H1 (cell line): ENCODE data around the gene ABITRAM. TPM values are rescaled to one million over a fixed set of nuclear protein-coding genes. Genes with fewer than 3 reads are reported as not detected.

Source experiments
- CTCF ChIA-PET: fragments of 300-600 bp; sonication (Branson Sonifier 250); formaldehyde crosslinking; loops from one replicate; lab custom pipeline; 2021; ENCODE audit not compliant: partially characterized antibody; lab: Charles Lee
- POLR2A ChIA-PET: fragments of 300-600 bp; sonication (Branson Sonifier 250); formaldehyde crosslinking; loops from one replicate; lab custom pipeline; 2021; ENCODE audit warnings: inconsistent platforms; ENCODE audit not compliant: partially characterized antibody; lab: Charles Lee
- DNase-seq, 2 experiments: peaks; one replicate each; pipeline versions ENCODE4 v3.0.0 to v3.0.0-alpha.2; 2010 to 2022; ENCODE audit warnings: low spot score in 2 of 2, low read depth in 1 of 2, mixed read lengths in 1 of 2
- FAIRE-seq: peaks from 2 replicates; lab custom pipeline; 2011; peaks lifted over from hg19 to GRCh38; lab: Jason Lieb, UNC
- H2AFZ ChIP-seq: 2 replicates; pipeline ENCODE4 v1.8.1; 2012; ENCODE audit warnings: low read length, inconsistent platforms
- H2AK5ac ChIP-seq: 2 replicates; pipeline ENCODE4 v1.6.1; 2013; ENCODE audit warnings: low read depth, low read length
- H2BK120ac ChIP-seq: replicated peaks from 2 replicates; pipeline ENCODE3; 2013; ENCODE audit warnings: low read depth, low read length, inconsistent platforms
- H2BK12ac ChIP-seq: 2 replicates; pipeline ENCODE4 v1.6.1; 2013; ENCODE audit warnings: low read depth, low read length
- H2BK15ac ChIP-seq: 2 replicates; pipeline ENCODE4 v1.6.1; 2013; ENCODE audit warnings: low read length
- H2BK20ac ChIP-seq: 2 replicates; pipeline ENCODE4 v1.6.1; 2013; ENCODE audit warnings: low read length
- H2BK5ac ChIP-seq: 2 replicates; pipeline ENCODE4 v1.6.1; 2013; ENCODE audit warnings: low read depth, low read length
- H3K14ac ChIP-seq: 2 replicates; pipeline ENCODE4 v1.6.1; 2013; ENCODE audit warnings: inconsistent platforms; ENCODE audit not compliant: insufficient read length
- H3K18ac ChIP-seq: 2 replicates; pipeline ENCODE4 v1.6.1; 2013; ENCODE audit warnings: low read length; ENCODE audit errors: extremely low read depth
- H3K23ac ChIP-seq: 2 replicates; pipeline ENCODE4 v1.6.1; 2013; ENCODE audit warnings: inconsistent platforms; ENCODE audit not compliant: insufficient read length
- H3K23me2 ChIP-seq: 2 replicates; pipeline ENCODE4 v1.6.1; 2013; ENCODE audit warnings: low read depth, low read length
- H3K27ac ChIP-seq: 2 replicates; pipeline ENCODE4 v1.6.1; 2011; ENCODE audit warnings: low read depth, low read length, inconsistent platforms
- H3K27me3 ChIP-seq, 4 experiments: replicated peaks in 1 of 4; 1 replicate in 1 of 4; 2 replicates in 3 of 4; pipeline versions ENCODE4 v1.6.1 to v1.8.1; 2011 to 2013; ENCODE audit warnings: low read length in 3 of 4, mild to moderate bottlenecking in 3 of 4, inconsistent platforms in 2 of 4, mixed read lengths in 2 of 4, moderate library complexity in 1 of 4; ENCODE audit not compliant: control insufficient read depth in 3 of 4, insufficient read depth in 3 of 4; ENCODE audit errors: extremely low read depth in 1 of 4
- H3K36me3 ChIP-seq, 4 experiments: 2 replicates each; pipeline versions ENCODE4 v1.6.1 to v1.8.1; 2011 to 2013; ENCODE audit warnings: mild to moderate bottlenecking in 4 of 4, low read length in 3 of 4, moderate library complexity in 2 of 4, control low read depth in 1 of 4, inconsistent platforms in 1 of 4; ENCODE audit not compliant: insufficient read depth in 4 of 4, control insufficient read depth in 2 of 4
- H3K4ac ChIP-seq: replicated peaks from 2 replicates; pipeline ENCODE3; 2013; ENCODE audit warnings: low read length, low read depth, mixed read lengths, inconsistent platforms; ENCODE audit not compliant: insufficient read length
- H3K4me1 ChIP-seq, 4 experiments: replicated peaks in 1 of 4; 1 replicate in 1 of 4; 2 replicates in 3 of 4; pipeline versions ENCODE4 v1.6.1 to v1.8.1; 2011 to 2013; ENCODE audit warnings: low read length in 3 of 4, inconsistent platforms in 2 of 4, mixed read lengths in 1 of 4; ENCODE audit not compliant: insufficient read depth in 4 of 4, control insufficient read depth in 3 of 4
- H3K4me2 ChIP-seq, 2 experiments: 2 replicates each; pipeline versions ENCODE4 v1.6.1 to v1.8.1; 2011 to 2013; ENCODE audit warnings: low read depth in 2 of 2, low read length in 2 of 2, control low read depth in 1 of 2, inconsistent platforms in 1 of 2, mild to moderate bottlenecking in 1 of 2; ENCODE audit not compliant: insufficient read depth in 1 of 2
- H3K4me3 ChIP-seq, 4 experiments: fragments of 200-600, 300-600 bp in 1 of 4; sonication (generic), shearing (Covaris generic), sonication (Bioruptor Twin) in 1 of 4; 2 replicates each; pipeline versions ENCODE4 v1.5.1 to v1.8.1; 2011 to 2016; ENCODE audit warnings: low read length in 4 of 4, low read depth in 3 of 4, control low read depth in 2 of 4, inconsistent platforms in 2 of 4, mild to moderate bottlenecking in 2 of 4, mixed read lengths in 1 of 4, moderate library complexity in 1 of 4; ENCODE audit not compliant: insufficient read depth in 2 of 4; ENCODE audit errors: extremely low read depth in 1 of 4
- H3K56ac ChIP-seq: replicated peaks from 2 replicates; pipeline ENCODE3; 2013; ENCODE audit warnings: low read depth, mild to moderate bottlenecking, mixed read lengths, low read length, inconsistent platforms; ENCODE audit not compliant: insufficient read length
- H3K79me1 ChIP-seq: 2 replicates; pipeline ENCODE4 v1.6.1; 2013; ENCODE audit warnings: low read depth, low read length, control low read depth
- H3K79me2 ChIP-seq, 2 experiments: 2 replicates each; pipeline versions ENCODE4 v1.6.1 to v1.8.1; 2012 to 2013; ENCODE audit warnings: low read length in 2 of 2, mild to moderate bottlenecking in 2 of 2, inconsistent platforms in 1 of 2; ENCODE audit not compliant: insufficient read depth in 2 of 2, control insufficient read depth in 1 of 2
- H3K9ac ChIP-seq, 4 experiments: replicated peaks in 1 of 4; 1 replicate in 1 of 4; 2 replicates in 3 of 4; pipeline versions ENCODE4 v1.6.1 to v1.8.1; 2011 to 2013; ENCODE audit warnings: low read depth in 3 of 4, low read length in 3 of 4, control low read depth in 2 of 4, mild to moderate bottlenecking in 2 of 4, moderate library complexity in 2 of 4, inconsistent platforms in 1 of 4; ENCODE audit errors: extremely low read depth in 1 of 4
- H3K9me3 ChIP-seq, 2 experiments: 2 replicates each; pipeline versions ENCODE4 v1.6.1 to v1.8.1; 2012 to 2013; ENCODE audit warnings: mild to moderate bottlenecking in 2 of 2, moderate library complexity in 2 of 2, control low read depth in 1 of 2, inconsistent platforms in 1 of 2, low read depth in 1 of 2, low read length in 1 of 2, mixed read lengths in 1 of 2; ENCODE audit not compliant: insufficient read depth in 2 of 2
- H4K20me1 ChIP-seq, 2 experiments: replicated peaks in 1 of 2; 2 replicates each; pipeline versions ENCODE3 to v1.8.1; 2011 to 2013; ENCODE audit warnings: inconsistent platforms in 2 of 2, low read length in 2 of 2, mild to moderate bottlenecking in 1 of 2; ENCODE audit not compliant: insufficient read depth in 2 of 2, control insufficient read depth in 1 of 2
- H4K5ac ChIP-seq: 2 replicates; pipeline ENCODE4 v1.6.1; 2013; ENCODE audit warnings: low read length, low read depth, mixed read lengths, inconsistent platforms; ENCODE audit not compliant: insufficient read length
- H4K8ac ChIP-seq: 2 replicates; pipeline ENCODE4 v1.8.0; 2013; ENCODE audit warnings: mild to moderate bottlenecking, moderate library complexity, low read length, inconsistent platforms; ENCODE audit not compliant: insufficient read depth; ENCODE audit errors: extremely low read depth
- H4K91ac ChIP-seq: replicated peaks from 2 replicates; pipeline ENCODE3; 2013; ENCODE audit warnings: low read length, mixed read lengths, inconsistent platforms; ENCODE audit not compliant: insufficient read length
- ASH2L ChIP-seq: fragments of 200-600, 300-600 bp; sonication (generic); IDR thresholded peaks from one replicate; pipeline ENCODE4 v1.7.1; 2017; ENCODE audit warnings: low read length
- CTBP2 ChIP-seq: IDR thresholded peaks from 2 replicates; pipeline ENCODE4 v1.7.0; 2011; ENCODE audit warnings: borderline replicate concordance, mild to moderate bottlenecking, moderate library complexity, mixed read lengths, low read length; ENCODE audit not compliant: insufficient read depth, insufficient read length
- EZH2 ChIP-seq: fragments of 200-600 bp; sonication (generic); IDR thresholded peaks from 2 replicates; pipeline ENCODE4 v1.7.1; 2012; ENCODE audit warnings: low read depth, mild to moderate bottlenecking, moderate library complexity, low read length, inconsistent platforms; ENCODE audit not compliant: severe bottlenecking
- JUN ChIP-seq: IDR thresholded peaks from 2 replicates; pipeline ENCODE4 v1.6.1; 2011; ENCODE audit warnings: low read depth, mild to moderate bottlenecking, improper control_type of control experiment, low read length
- KDM5A ChIP-seq: fragments of 200-600 bp; IDR thresholded peaks from 2 replicates; pipeline ENCODE4 v1.7.1; 2012; ENCODE audit warnings: mild to moderate bottlenecking, low read length, inconsistent platforms, mixed read lengths
- PHF8 ChIP-seq: fragments of 200-600 bp; sonication (generic); conservative IDR thresholded peaks from 2 replicates; pipeline ENCODE4 v1.7.1; 2012; ENCODE audit warnings: low read depth, mild to moderate bottlenecking, inconsistent platforms, low read length, moderate library complexity
- POLR2AphosphoS5 ChIP-seq: IDR thresholded peaks from 2 replicates; pipeline ENCODE4 v1.6.1; 2011; ENCODE audit warnings: low read depth, low read length
- RFX5 ChIP-seq: IDR thresholded peaks from 2 replicates; pipeline ENCODE4 v1.6.1; 2011; ENCODE audit warnings: low read depth, low read length, improper control_type of control experiment, borderline replicate concordance
- RNF2 ChIP-seq: fragments of 200-900, 300-1000 bp; sonication (generic); IDR thresholded peaks from 2 replicates; pipeline ENCODE4 v1.7.1; 2016; ENCODE audit warnings: borderline replicate concordance, low read depth, mild to moderate bottlenecking, antibody characterized with exemption, low read length; ENCODE audit not compliant: poor library complexity, severe bottlenecking; ENCODE audit errors: missing control alignments
- SIX5 ChIP-seq: IDR thresholded peaks from 2 replicates; pipeline ENCODE4 v1.6.1; 2011; ENCODE audit warnings: mild to moderate bottlenecking, low read depth, low read length
- SP1 ChIP-seq: IDR thresholded peaks from 2 replicates; pipeline ENCODE4 v1.6.1; 2011; ENCODE audit warnings: low read depth, low read length
- TBP ChIP-seq: IDR thresholded peaks from 2 replicates; pipeline ENCODE4 v1.6.1; 2011; ENCODE audit warnings: low read depth, low read length, improper control_type of control experiment
- WGBS, 2 experiments: shearing (Covaris generic) in 1 of 2; methylation state at CpG; one replicate each; pipeline versions ENCODE4 v1.1.6 to v1.1.7; 2013 to 2015; ENCODE audit warnings: low lambda C conversion rate in 2 of 2, mixed read lengths in 2 of 2, inconsistent platforms in 1 of 2, low coverage in 1 of 2, missing lambda C conversion rate in 1 of 2; ENCODE audit not compliant: insufficient replicate concordance in 2 of 2, insufficient coverage in 1 of 2, insufficient read length in 1 of 2; ENCODE audit errors: extremely low coverage in 1 of 2, missing lambda C conversion rate in 1 of 2; 5-methylcytosine and 5-hydroxymethylcytosine counted together
- polyA plus RNA-seq, 7 experiments: library from polyadenylated mRNA; depleted of rRNA in 3 of 7; stranded (reverse) in 5 of 7; unstranded in 2 of 7; fragments of >200 nt in 5 of 7; fragments of 200-250 nt in 2 of 7; gene quantifications; 1 replicate in 5 of 7; 2 replicates in 1 of 7; 4 replicates in 1 of 7; pipeline versions ENCODE4 v1.2.1 to v1.2.3, GENCODE V29; 2011 to 2013; ENCODE audit warnings: missing spikeins in 2 of 7, mixed read lengths in 2 of 7
- total RNA-seq: library from RNA; stranded (reverse); fragmentation: NEBNext Ultra II Directional; extraction: Animal tissue kit (Norgen Biotek cat#: 25700); gene quantifications from 2 replicates; pipeline ENCODE4 v1.2.1, GENCODE V29; 2021

Gene ABITRAM
- total and polyA plus RNA-seq, 2 of the 8 experiments (the other 6 are each of a cell fraction or from before 2014, with no cell fraction given), result 8.4 to 9.0 TPM

- CTCF ChIA-PET, result interaction anchor here (1.3 kb wide), 1 partner anchor 17 kb away, joined by 6 read pairs; no protein-coding TSS in a partner anchor
- TF ChIP-seq SP1 (no peak), PHF8 (peak; percentile 93), RFX5 (no peak), EZH2 (no peak), RNF2 (no peak), JUN (0 out of 2 replicates have a peak, but pooled peaks have one; percentile 44), POLR2AphosphoS5 (peak; percentile 76; the same call in 1 of the 2 replicates), SIX5 (no peak), KDM5A (peak; percentile 65), ASH2L (peak; percentile 81), CTBP2 (no peak), TBP (peak; percentile 77)
Measured at GRCh38 chr9:108933718-108934322, 380 bp upstream of the ABITRAM start, which contains the start of gene ELP1. TSS of gene ELP1 (minus strand) at chr9:108934124. CDS start at chr9:108931146, 2,978 bp downstream.

More at GRCh38 chr9:108933718-108934322, 380 bp upstream of the ABITRAM start, which contains the start of gene ELP1:
- peak within 1 kb of the TSS; percentile 42 for H3K56ac ChIP-seq
- H3K18ac ChIP-seq, result peak within 1 kb of the TSS; percentile 98
- peak within 1 kb of the TSS; percentile 92 for H2BK5ac ChIP-seq
- H2BK12ac ChIP-seq, result no peak within 1 kb of the TSS
- H3K14ac ChIP-seq, result peak within 1 kb of the TSS; percentile 77
- peaks cover 0 to 4% (median under 1%) of the 10 kb centered on the region in 4 experiments; a peak in 4 of 7 replicates for H3K4me1 ChIP-seq
- H4K5ac ChIP-seq, result peak within 1 kb of the TSS; percentile 98
- peak within 1 kb of the TSS; percentile 75 for H3K4ac ChIP-seq
- H3K4me3 ChIP-seq, result peak within 1 kb of the TSS; percentile 96 to 100 (median 98)
- no peak within 1 kb of the TSS for H2BK120ac ChIP-seq
- H3K9ac ChIP-seq, result peak within 1 kb of the TSS; percentile 88 to 91 (median 88)
- peaks cover 10% of the 10 kb centered on the region for H3K23me2 ChIP-seq
- POLR2A ChIA-PET, result interaction anchor here (0.6 to 1.2 kb wide), 4 partner anchors 11 to 1537 kb away, joined by 3 read pairs; no protein-coding TSS in a partner anchor
- FAIRE-seq, result no peak
- no peak within 1 kb of the TSS for H2BK20ac ChIP-seq
- peak within 1 kb of the TSS; percentile 77 to 99 for H3K4me2 ChIP-seq
- H3K79me2 ChIP-seq, result peaks cover 10 to 26% of the 10 kb centered on the region in 2 experiments
- peaks cover 2% of the 10 kb centered on the region for H3K79me1 ChIP-seq
- peak within 1 kb of the TSS; percentile 96 for H4K91ac ChIP-seq
- peak within 1 kb of the TSS; percentile 100 for H2AFZ ChIP-seq
- peak within 1 kb of the TSS; percentile 79 for H3K27ac ChIP-seq
- 2% methylated on average over 27 of the region's 48 CpGs; no CpG with 5 or more reads in 1 of the 2 experiments for WGBS, 2 experiments
- H3K36me3 ChIP-seq, result peaks cover 0 to 13% (median 3%) of the 10 kb centered on the region in 4 experiments; a peak in 4 of 8 replicates
- H3K27me3 ChIP-seq, result no peaks in the 10 kb centered on the region
- 0 out of 2 replicates have a peak within 1 kb of the TSS, but pooled peaks have one; percentile 76 for H2BK15ac ChIP-seq
- no peak within 1 kb of the TSS for H3K23ac ChIP-seq
- H3K9me3 ChIP-seq, result no peaks in the 10 kb centered on the region
- no peak within 1 kb of the TSS for H2AK5ac ChIP-seq
- peak within 1 kb of the TSS; percentile 97 for H4K8ac ChIP-seq
- DNase-seq, result peak; percentile 78 to 91
- H4K20me1 ChIP-seq, result no peaks in the 10 kb centered on the region
